ENCODE measurements around the gene TMEM260. TPM values are rescaled to one million over a fixed set of nuclear protein-coding genes. Genes with fewer than 3 reads are reported as not detected.

TMEM260 gene
- polyA plus RNA-seq, 1 of the 3 experiments (the other 2 are of a cell fraction): 5.4 TPM

GRCh38 chr14:56549721-56550120 lies 29.9 kb upstream of the TMEM260 start:
- WGBS (ENCODE audit: low lambda C conversion rate): 3% methylated on average over 2 of the region's 2 CpGs
- Histone ChIP-seq H4K20me1 (ENCODE audit: insufficient read depth) (no peaks in the 10 kb centered on the region), H3K4me1 (ENCODE audit: control insufficient read depth in 1 of 2, insufficient read depth in 2 of 2, low read depth in 1 of 2, low read length in 1 of 2) (no peaks in the 10 kb centered on the region), H3K79me2 (ENCODE audit: insufficient read depth) (no peaks in the 10 kb centered on the region), H3K27me3 (ENCODE audit: insufficient read depth) (peaks cover 51% of the 10 kb centered on the region; the same call in 1 of the 2 replicates), H3F3A (replicated peaks; ENCODE audit: insufficient read depth) (no peaks in the 10 kb centered on the region), H3K9me3 (no peaks in the 10 kb centered on the region), H3K4me3 (ENCODE audit: low read depth in 2 of 2, low read length in 1 of 2) (no peak overlapping the region), H3K9me2 (no peaks in the 10 kb centered on the region), H3K4me2 (no peak overlapping the region), H2AFZ (ENCODE audit: low read depth) (no peak overlapping the region), H3K36me3 (replicated peaks in 1 of 2; ENCODE audit: control insufficient read depth in 1 of 2, insufficient read depth in 2 of 2, low read length in 1 of 2) (no peaks in the 10 kb centered on the region), H3K9ac (no peak overlapping the region), H3K27ac (ENCODE audit: low read depth in 2 of 2, low read length in 1 of 2) (no peak overlapping the region)
- ChIA-PET CTCF (no interaction called here), POLR2A (interaction anchor here (0.6 kb wide), 1 partner anchor 947 kb away, joined by 3 read pairs; no protein-coding TSS in a partner anchor)
- TF ChIP-seq, protein P1, sequence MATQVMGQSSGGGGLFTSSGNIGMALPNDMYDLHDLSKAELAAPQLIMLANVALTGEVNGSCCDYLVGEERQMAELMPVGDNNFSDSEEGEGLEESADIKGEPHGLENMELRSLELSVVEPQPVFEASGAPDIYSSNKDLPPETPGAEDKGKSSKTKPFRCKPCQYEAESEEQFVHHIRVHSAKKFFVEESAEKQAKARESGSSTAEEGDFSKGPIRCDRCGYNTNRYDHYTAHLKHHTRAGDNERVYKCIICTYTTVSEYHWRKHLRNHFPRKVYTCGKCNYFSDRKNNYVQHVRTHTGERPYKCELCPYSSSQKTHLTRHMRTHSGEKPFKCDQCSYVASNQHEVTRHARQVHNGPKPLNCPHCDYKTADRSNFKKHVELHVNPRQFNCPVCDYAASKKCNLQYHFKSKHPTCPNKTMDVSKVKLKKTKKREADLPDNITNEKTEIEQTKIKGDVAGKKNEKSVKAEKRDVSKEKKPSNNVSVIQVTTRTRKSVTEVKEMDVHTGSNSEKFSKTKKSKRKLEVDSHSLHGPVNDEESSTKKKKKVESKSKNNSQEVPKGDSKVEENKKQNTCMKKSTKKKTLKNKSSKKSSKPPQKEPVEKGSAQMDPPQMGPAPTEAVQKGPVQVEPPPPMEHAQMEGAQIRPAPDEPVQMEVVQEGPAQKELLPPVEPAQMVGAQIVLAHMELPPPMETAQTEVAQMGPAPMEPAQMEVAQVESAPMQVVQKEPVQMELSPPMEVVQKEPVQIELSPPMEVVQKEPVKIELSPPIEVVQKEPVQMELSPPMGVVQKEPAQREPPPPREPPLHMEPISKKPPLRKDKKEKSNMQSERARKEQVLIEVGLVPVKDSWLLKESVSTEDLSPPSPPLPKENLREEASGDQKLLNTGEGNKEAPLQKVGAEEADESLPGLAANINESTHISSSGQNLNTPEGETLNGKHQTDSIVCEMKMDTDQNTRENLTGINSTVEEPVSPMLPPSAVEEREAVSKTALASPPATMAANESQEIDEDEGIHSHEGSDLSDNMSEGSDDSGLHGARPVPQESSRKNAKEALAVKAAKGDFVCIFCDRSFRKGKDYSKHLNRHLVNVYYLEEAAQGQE (IDR thresholded peaks at IDR 0.05; ENCODE audit: low read depth, low read length): no peak
- no peak for DNase-seq

- Histone ChIP-seq H3K4me3 (ENCODE audit: low read depth in 2 of 2, low read length in 1 of 2) (no peak overlapping the region), H4K20me1 (ENCODE audit: insufficient read depth) (no peaks in the 10 kb centered on the region), H3K4me1 (ENCODE audit: control insufficient read depth in 1 of 2, insufficient read depth in 2 of 2, low read depth in 1 of 2, low read length in 1 of 2) (no peaks in the 10 kb centered on the region), H3K9me3 (no peaks in the 10 kb centered on the region), H3K27ac (ENCODE audit: low read depth in 2 of 2, low read length in 1 of 2) (no peak overlapping the region), H3F3A (replicated peaks; ENCODE audit: insufficient read depth) (no peaks in the 10 kb centered on the region), H3K9me2 (no peaks in the 10 kb centered on the region), H3K9ac (no peak overlapping the region), H3K4me2 (no peak overlapping the region), H2AFZ (ENCODE audit: low read depth) (no peak overlapping the region), H3K36me3 (replicated peaks in 1 of 2; ENCODE audit: control insufficient read depth in 1 of 2, insufficient read depth in 2 of 2, low read length in 1 of 2) (no peaks in the 10 kb centered on the region), H3K79me2 (ENCODE audit: insufficient read depth) (no peaks in the 10 kb centered on the region), H3K27me3 (ENCODE audit: insufficient read depth) (peaks cover 52% of the 10 kb centered on the region; the same call in 1 of the 2 replicates)
- DNase-seq: no peak
- POLR2A ChIA-PET: no interaction called here
- TF ChIP-seq, protein P2, sequence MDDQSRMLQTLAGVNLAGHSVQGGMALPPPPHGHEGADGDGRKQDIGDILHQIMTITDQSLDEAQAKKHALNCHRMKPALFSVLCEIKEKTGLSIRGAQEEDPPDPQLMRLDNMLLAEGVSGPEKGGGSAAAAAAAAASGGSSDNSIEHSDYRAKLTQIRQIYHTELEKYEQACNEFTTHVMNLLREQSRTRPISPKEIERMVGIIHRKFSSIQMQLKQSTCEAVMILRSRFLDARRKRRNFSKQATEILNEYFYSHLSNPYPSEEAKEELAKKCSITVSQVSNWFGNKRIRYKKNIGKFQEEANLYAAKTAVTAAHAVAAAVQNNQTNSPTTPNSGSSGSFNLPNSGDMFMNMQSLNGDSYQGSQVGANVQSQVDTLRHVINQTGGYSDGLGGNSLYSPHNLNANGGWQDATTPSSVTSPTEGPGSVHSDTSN (IDR thresholded peaks at IDR 0.05): no peak
- TF ChIP-seq YY1 (IDR thresholded peaks at IDR 0.05; ENCODE audit: low read depth): no peak
- TF ChIP-seq ELF1 (IDR thresholded peaks at IDR 0.05): no peak
- TF ChIP-seq, protein P3, sequence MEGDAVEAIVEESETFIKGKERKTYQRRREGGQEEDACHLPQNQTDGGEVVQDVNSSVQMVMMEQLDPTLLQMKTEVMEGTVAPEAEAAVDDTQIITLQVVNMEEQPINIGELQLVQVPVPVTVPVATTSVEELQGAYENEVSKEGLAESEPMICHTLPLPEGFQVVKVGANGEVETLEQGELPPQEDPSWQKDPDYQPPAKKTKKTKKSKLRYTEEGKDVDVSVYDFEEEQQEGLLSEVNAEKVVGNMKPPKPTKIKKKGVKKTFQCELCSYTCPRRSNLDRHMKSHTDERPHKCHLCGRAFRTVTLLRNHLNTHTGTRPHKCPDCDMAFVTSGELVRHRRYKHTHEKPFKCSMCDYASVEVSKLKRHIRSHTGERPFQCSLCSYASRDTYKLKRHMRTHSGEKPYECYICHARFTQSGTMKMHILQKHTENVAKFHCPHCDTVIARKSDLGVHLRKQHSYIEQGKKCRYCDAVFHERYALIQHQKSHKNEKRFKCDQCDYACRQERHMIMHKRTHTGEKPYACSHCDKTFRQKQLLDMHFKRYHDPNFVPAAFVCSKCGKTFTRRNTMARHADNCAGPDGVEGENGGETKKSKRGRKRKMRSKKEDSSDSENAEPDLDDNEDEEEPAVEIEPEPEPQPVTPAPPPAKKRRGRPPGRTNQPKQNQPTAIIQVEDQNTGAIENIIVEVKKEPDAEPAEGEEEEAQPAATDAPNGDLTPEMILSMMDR (IDR thresholded peaks at IDR 0.05): no peak
- TF ChIP-seq FOXM1 (IDR thresholded peaks at IDR 0.05; ENCODE audit: low read depth): no peak
- TF ChIP-seq TCF12 (IDR thresholded peaks at IDR 0.05): no peak
- TF ChIP-seq MXI1 (IDR thresholded peaks at IDR 0.05; ENCODE audit: low read depth, low read length): no peak
- TF ChIP-seq RFX5 (IDR thresholded peaks at IDR 0.05; ENCODE audit: low read length): no peak
- no peak for TF ChIP-seq RAD21 (IDR thresholded peaks at IDR 0.05; ENCODE audit: low read length)
- TF ChIP-seq CHD2 (IDR thresholded peaks at IDR 0.05; ENCODE audit: low read length, partially characterized antibody): no peak
- no peak for TF ChIP-seq TAF1 (IDR thresholded peaks at IDR 0.05; ENCODE audit: borderline replicate concordance, low read depth, low read length)
- TF ChIP-seq GABPA (IDR thresholded peaks at IDR 0.05; ENCODE audit: low read depth): no peak
- no peak for TF ChIP-seq GATA2 (CRISPR knock-in tag; IDR thresholded peaks at IDR 0.05)
- no peak for TF ChIP-seq JUND (IDR thresholded peaks at IDR 0.05)
- 1% methylated on average over 4 of the region's 4 CpGs for WGBS (ENCODE audit: low lambda C conversion rate)
- CTCF ChIA-PET: interaction anchor here (0.6 to 1.2 kb wide), 2 partner anchors 37 to 91 kb away, joined by 3 read pairs; no protein-coding TSS in a partner anchor
Observed at GRCh38 chr14:56552615-56553014, 27.0 kb upstream of the TMEM260 start.
